GM18867 (cell line): Measurements from ENCODE around the gene SSTR4.
"Not testable (repeated sequence)": the region's sequence is repeated elsewhere in the genome, so short reads cannot be mapped to it uniquely, and the experiment has no call there.

Source experiments
- ATAC-seq: cut with Tn5 transposase; IDR thresholded peaks from one replicate; pipeline ENCODE4 v1.9.1; 2021; ENCODE audit warnings: mild to moderate bottlenecking, moderate library complexity; ENCODE audit not compliant: unreplicated experiment

SSTR4 gene

GRCh38 chr20:23034721-23035671, at the start of gene SSTR4:
Gene SSTR4 (plus strand): TSS chr20:23035312. CDS start chr20:23035484, 172 bp downstream.
- no peak for ATAC-seq

- no peak for ATAC-seq
Measured at GRCh38 chr20:22986601-22987000, 48.5 kb upstream of the SSTR4 start.

- ATAC-seq: not testable (repeated sequence)
Measured at GRCh38 chr20:22991424-22991823, 43.7 kb upstream of the SSTR4 start.

- no peak for ATAC-seq
Measured at GRCh38 chr20:22993823-22994222, 41.3 kb upstream of the SSTR4 start.

GRCh38 chr20:22995923-22996322, 39.2 kb upstream of the SSTR4 start:
- ATAC-seq: no peak

GRCh38 chr20:22998476-22998875, 36.6 kb upstream of the SSTR4 start:
- ATAC-seq: no peak

GRCh38 chr20:22999756-23000155, 35.4 kb upstream of the SSTR4 start:
- ATAC-seq: no peak

GRCh38 chr20:23000232-23000947, 34.7 kb upstream of the SSTR4 start:
- ATAC-seq: no peak

- ATAC-seq: no peak
Measured at GRCh38 chr20:23002276-23002675, 32.8 kb upstream of the SSTR4 start.

GRCh38 chr20:23003077-23003635, 32.0 kb upstream of the SSTR4 start:
- no peak for ATAC-seq

- no peak for ATAC-seq
Measured at GRCh38 chr20:23003881-23004460, 31.1 kb upstream of the SSTR4 start.

GRCh38 chr20:23005776-23006175, 29.3 kb upstream of the SSTR4 start:
- no peak for ATAC-seq

GRCh38 chr20:23007462-23007861, 27.6 kb upstream of the SSTR4 start:
- ATAC-seq: no peak

- ATAC-seq: no peak
Measured at GRCh38 chr20:23007886-23008655, 27.0 kb upstream of the SSTR4 start.

- ATAC-seq: no peak
Measured at GRCh38 chr20:23008667-23009066, 26.4 kb upstream of the SSTR4 start.

- ATAC-seq: no peak
Measured at GRCh38 chr20:23009636-23010035, 25.5 kb upstream of the SSTR4 start.

- no peak for ATAC-seq
Measured at GRCh38 chr20:23010096-23010495, 25.0 kb upstream of the SSTR4 start.

GRCh38 chr20:23011008-23011721, 23.9 kb upstream of the SSTR4 start:
- no peak for ATAC-seq

- no peak for ATAC-seq
Measured at GRCh38 chr20:23013429-23013828, 21.7 kb upstream of the SSTR4 start.

- no peak for ATAC-seq
Measured at GRCh38 chr20:23017516-23017915, 17.6 kb upstream of the SSTR4 start.
